Measurements from ENCODE around the gene BICD1. TPM values are rescaled to one million over a fixed set of nuclear protein-coding genes. Genes with fewer than 3 reads are reported as not detected.

Gene BICD1
- total RNA-seq, 1 donor from 2014 or later = 13.1 TPM

- DNase-seq (ENCODE audit: low read depth) = no peak
- H3K27me3 ChIP-seq (ENCODE audit: control insufficient read depth, insufficient read depth, low read length) = no peaks in the 10 kb centered on the region
- TF ChIP-seq CTCF (IDR thresholded peaks at IDR 0.05; ENCODE audit: insufficient read depth, low read length, poor library complexity, severe bottlenecking) = no peak
- no peaks in the 10 kb centered on the region for H3K36me3 ChIP-seq (ENCODE audit: control insufficient read depth, insufficient read depth, low read length)
- no peak overlapping the region for H3K4me3 ChIP-seq (ENCODE audit: low read depth, low read length)
Measured at GRCh38 chr12:32158525-32158924, 51.9 kb downstream of the BICD1 start.

DNA sequence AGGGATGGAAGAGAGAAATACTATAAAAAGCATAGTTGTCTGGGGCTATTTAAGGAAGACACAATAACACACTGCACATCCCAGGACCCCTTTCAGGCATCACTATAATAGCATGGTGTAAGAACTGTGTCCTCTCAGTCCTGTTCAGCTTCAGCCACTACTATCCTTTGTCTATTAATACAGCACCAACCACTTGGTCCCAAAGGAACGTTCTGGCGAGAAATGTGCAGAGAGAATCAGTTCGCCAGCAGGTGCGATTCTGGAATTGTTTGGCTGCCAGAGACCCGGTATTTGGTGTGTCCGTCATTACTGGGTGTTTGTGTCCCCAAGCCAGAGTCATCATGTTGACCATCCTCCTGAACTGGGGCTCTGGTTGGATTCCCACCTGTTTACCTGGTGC is 52.7 kb downstream of the BICD1 start:
- H3K4me3 ChIP-seq (ENCODE audit: low read depth, low read length) = no peak overlapping the region
- DNase-seq (ENCODE audit: low read depth) = no peak

GRCh38 chr12:32159925-32160324 is 53.3 kb downstream of the BICD1 start:
- Histone ChIP-seq H3K36me3 (ENCODE audit: control insufficient read depth, insufficient read depth, low read length) (no peaks in the 10 kb centered on the region), H3K27me3 (ENCODE audit: control insufficient read depth, insufficient read depth, low read length) (no peaks in the 10 kb centered on the region)
- no peak for DNase-seq (ENCODE audit: low read depth)

More for the DNA sequence above, 52.7 kb downstream of the BICD1 start:
- TF ChIP-seq CTCF (IDR thresholded peaks at IDR 0.05; ENCODE audit: insufficient read depth, low read length, poor library complexity, severe bottlenecking) = no peak
- Histone ChIP-seq H3K36me3 (ENCODE audit: control insufficient read depth, insufficient read depth, low read length) (no peaks in the 10 kb centered on the region), H3K27me3 (ENCODE audit: control insufficient read depth, insufficient read depth, low read length) (no peaks in the 10 kb centered on the region)

DNA sequence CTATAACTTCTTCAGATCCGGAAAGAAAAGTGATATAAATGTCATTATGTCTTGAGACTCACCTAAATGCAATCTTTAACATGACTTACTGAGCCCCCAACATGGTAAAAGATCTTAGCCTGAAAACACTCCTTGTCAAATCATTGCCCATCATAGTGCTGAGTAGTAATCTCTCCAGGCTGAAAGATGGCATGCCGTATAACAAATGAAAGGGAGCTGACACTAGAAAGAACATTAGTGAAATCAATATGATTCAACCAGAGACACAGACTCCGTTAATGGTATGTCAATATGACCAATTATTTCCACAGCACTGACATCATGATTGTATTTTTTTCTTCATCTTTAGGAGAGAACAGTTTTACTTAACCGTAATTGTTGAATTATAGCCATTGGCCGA is 54.4 kb downstream of the BICD1 start:
- Histone ChIP-seq H3K36me3 (ENCODE audit: control insufficient read depth, insufficient read depth, low read length) (no peaks in the 10 kb centered on the region), H3K4me3 (ENCODE audit: low read depth, low read length) (no peak overlapping the region), H3K27me3 (ENCODE audit: control insufficient read depth, insufficient read depth, low read length) (no peaks in the 10 kb centered on the region)
- DNase-seq (ENCODE audit: low read depth) = no peak
- TF ChIP-seq CTCF (IDR thresholded peaks at IDR 0.05; ENCODE audit: insufficient read depth, low read length, poor library complexity, severe bottlenecking) = no peak

More at GRCh38 chr12:32159925-32160324, 53.3 kb downstream of the BICD1 start:
- no peak for TF ChIP-seq CTCF (IDR thresholded peaks at IDR 0.05; ENCODE audit: insufficient read depth, low read length, poor library complexity, severe bottlenecking)
- H3K4me3 ChIP-seq (ENCODE audit: low read depth, low read length) = no peak overlapping the region

DNA sequence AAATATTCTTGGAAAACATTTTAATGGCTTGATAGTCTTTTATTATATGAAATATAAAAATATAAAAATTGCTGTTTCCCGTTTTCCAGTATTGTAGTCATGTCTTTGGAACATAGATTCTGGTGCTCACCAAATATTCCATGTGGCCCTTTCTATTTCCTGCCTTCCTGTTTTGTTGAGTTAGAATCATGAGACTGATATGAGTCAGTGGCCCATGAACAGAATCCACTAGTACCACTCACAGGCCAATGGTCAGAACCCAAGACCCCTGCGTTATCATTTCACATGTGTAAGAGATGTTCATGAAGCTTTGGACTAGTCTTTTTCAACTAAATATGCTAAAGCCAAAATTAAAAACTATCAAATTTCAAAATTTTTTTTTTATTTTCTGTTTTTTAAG is 56.9 kb downstream of the BICD1 start:
- no peak for TF ChIP-seq CTCF (IDR thresholded peaks at IDR 0.05; ENCODE audit: insufficient read depth, low read length, poor library complexity, severe bottlenecking)
- no peak overlapping the region for H3K4me3 ChIP-seq (ENCODE audit: low read depth, low read length)
- DNase-seq (ENCODE audit: low read depth) = no peak
- no peaks in the 10 kb centered on the region for H3K36me3 ChIP-seq (ENCODE audit: control insufficient read depth, insufficient read depth, low read length)
- no peaks in the 10 kb centered on the region for H3K27me3 ChIP-seq (ENCODE audit: control insufficient read depth, insufficient read depth, low read length)

GRCh38 chr12:32166510-32166909 is 59.9 kb downstream of the BICD1 start:
- DNase-seq (ENCODE audit: low read depth) = no peak
- Histone ChIP-seq H3K36me3 (ENCODE audit: control insufficient read depth, insufficient read depth, low read length) (no peaks in the 10 kb centered on the region), H3K27me3 (ENCODE audit: control insufficient read depth, insufficient read depth, low read length) (no peaks in the 10 kb centered on the region), H3K4me3 (ENCODE audit: low read depth, low read length) (no peak overlapping the region)
- TF ChIP-seq CTCF (IDR thresholded peaks at IDR 0.05; ENCODE audit: insufficient read depth, low read length, poor library complexity, severe bottlenecking) = no peak
